COLO668 (cell line): ENCODE data around the gene EIF3F.

Source experiments
- DNase-seq: peaks from one replicate; lab custom pipeline; 2025; ENCODE audit not compliant: unreplicated experiment; lab: John Stamatoyannopoulos, UW

The EIF3F gene, protein sequence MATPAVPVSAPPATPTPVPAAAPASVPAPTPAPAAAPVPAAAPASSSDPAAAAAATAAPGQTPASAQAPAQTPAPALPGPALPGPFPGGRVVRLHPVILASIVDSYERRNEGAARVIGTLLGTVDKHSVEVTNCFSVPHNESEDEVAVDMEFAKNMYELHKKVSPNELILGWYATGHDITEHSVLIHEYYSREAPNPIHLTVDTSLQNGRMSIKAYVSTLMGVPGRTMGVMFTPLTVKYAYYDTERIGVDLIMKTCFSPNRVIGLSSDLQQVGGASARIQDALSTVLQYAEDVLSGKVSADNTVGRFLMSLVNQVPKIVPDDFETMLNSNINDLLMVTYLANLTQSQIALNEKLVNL

DNA sequence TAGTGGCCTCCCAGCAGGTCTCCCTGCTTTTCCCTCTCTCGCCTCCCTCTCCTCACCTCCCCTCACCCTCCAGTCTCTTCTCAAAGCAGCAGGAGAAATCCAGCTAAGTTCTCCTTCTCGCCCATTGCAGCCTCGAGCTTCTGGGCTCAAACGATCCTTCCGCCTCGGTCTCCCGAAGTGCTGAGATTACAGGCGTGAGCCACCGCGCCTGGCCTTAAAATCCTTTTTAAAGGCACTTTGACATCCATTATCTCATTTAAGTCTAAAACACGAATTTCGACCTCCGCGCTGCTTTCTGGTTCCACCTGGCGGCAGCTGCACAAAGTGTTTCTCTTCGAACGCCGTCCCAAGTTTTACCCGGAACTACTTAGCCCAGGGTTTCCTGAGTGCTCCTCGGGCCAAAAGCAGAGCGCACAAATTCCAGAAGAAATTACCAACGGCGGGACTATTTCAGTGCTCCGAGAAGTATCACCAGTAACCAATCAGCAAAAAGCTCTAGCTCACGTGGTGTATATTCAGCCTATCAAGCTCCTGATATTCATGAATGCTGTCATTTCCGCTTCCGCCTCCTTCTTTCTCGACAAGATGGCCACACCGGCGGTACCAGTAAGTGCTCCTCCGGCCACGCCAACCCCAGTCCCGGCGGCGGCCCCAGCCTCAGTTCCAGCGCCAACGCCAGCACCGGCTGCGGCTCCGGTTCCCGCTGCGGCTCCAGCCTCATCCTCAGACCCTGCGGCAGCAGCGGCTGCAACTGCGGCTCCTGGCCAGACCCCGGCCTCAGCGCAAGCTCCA is at the start of gene EIF3F:
Gene EIF3F (plus strand): TSS at position 570 of the 792 bp plus-strand sequence. CDS start 16 bp downstream, at position 586.
- peak; percentile 89 for DNase-seq

DNA sequence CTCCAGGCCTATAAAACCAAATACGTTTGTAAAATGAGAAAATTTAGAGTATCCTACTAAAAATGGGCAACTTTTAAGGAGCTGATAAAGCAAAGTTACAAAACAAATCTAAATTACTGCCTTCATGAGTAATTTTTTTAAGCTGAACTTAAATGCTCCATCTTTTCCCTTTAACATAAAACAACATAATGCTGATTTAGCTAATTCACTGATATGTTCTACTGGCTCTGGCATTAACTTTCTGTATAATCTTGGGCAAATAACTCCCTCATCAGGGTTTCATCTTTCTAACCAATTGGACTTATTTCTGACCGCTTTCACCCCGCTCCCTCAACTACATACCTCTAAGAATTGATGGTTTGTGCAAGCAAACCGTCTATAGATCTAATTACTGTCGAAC is 46.0 kb upstream of the EIF3F start:
- no peak for DNase-seq

DNA sequence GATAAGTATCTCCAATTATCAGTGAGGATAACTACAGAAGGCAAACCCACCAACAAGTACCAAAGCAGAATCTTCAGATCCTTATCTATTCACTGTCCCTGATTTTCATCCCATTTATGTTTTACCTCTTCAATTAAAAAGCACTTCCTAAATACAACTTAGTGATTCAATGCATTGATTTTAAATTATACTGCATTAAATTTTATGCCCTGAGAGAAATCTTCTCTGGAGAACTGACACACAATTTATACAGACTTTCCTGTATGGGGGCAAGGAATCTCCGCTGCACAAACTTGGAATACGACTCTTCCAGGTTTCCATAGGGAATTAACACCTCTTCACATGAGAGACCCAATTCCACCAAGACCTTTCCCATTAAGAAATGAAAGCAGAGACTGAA is 45.5 kb upstream of the EIF3F start, which contains the start of gene OR10A3:
Gene OR10A3 (minus strand): TSS at position 101 of the 400 bp plus-strand sequence. CDS start 2,188 bp downstream, outside the sequence.
- no peak for DNase-seq

DNA sequence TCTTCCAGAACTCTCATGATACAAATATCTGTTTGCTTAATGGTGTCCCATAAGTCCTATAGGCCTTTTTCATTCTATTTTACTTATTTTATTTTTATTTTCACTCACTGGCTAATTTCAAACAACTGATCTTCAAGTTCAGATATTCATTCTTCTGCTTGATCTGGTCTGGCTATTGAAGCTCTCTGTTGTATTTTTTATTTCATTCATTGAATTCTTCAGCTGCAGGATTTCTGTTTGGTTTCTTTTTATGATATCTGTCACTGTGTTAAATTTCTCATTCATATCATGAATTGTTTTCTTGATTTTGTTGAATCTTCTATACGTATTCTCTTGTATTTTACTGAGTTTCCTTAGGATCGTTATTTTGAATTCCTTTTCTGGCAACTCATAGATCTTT is 43.0 kb upstream of the EIF3F start:
- no peak for DNase-seq

DNA sequence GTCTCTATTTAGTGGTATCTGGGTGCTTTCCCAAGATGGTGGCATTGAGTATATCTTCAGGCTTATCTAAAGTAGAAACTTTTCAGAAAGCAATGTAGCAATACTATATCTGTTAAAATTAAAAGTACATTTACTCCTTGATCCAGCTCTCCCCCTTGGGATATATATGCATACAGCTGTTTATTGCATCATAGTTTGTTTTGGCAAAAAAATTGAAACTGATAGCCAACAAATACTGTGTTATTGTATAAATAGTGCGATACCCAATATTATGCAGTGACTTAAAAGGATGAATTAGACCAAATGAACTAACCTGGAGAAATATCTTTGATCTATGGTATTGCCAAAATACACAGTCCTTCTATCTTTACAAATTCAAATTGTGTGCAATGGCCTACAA is 37.2 kb upstream of the EIF3F start:
- DNase-seq = no peak

DNA sequence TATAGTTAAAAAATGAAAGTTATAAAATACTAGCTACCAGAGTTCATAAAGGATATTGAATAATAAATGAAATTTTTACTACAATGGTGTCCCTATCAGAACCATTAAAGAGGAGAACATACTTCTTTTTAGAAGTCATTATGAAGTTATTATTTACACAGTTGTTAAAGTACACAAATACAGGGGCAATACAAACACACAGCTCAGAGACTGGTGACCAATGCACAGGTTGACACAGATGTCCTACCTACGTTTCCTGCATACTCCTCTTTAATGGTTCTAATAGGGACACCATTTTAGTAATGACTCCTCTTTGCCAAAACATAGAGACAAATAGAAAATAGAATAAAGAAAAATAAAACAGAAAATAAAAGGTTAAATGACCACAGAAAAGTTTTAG is 31.9 kb upstream of the EIF3F start:
- no peak for DNase-seq

DNA sequence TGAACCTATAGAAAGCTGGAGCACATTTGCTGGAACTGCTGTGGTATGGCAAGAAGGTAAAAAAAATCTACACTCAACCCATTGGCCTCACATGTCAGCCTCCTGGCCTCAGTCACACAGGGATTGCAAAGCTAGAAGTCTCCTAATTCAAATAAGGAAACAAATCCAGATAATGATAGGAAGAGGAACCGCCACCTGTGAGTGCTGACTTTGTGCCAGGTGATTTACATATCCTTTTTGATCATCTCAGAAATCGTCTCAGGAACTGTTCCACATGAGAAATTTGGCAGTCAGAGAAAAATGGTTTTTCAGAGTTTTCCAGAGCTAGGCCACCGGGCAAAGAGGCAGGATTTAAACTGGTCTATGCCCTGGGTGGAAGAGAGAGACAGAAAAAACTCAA is 22.9 kb upstream of the EIF3F start:
- no peak for DNase-seq

DNA sequence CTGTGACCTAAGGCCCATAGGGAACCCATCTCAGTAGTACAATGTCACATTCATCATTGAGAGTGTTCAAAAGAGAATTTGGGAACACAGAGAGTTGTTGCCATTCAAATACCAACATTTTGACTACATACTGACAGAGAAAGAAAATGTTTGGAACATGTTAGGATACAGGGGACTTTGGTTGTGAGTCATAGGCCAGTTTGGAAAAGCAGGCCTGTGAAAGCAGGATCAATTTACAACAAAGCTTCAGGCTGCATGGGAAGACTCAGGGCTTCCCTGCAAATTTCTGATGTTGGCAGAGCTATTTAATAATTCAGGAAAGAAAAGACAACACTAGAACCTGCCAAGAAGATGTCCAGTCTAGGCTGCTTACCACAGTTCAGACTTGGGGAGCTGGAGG is 22.3 kb upstream of the EIF3F start:
- DNase-seq = no peak

DNA sequence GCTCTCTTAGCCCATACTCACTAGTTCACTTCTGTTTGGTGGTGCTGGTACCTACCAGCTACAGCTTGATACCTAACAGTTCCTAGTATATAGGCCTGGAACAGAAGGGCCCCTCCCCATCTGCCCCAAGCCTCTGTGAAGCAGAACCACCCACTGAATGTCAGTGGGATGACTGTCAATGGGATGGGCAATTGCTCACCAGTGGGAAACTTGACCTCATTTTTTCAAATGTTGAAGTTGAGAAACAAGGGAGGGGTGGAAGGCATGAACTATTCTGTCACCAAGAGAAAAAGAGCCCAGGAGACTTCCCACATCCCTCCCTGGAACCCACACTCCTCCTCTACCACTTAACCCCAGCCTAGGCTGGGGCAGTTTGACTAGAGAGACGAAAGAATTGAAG is 21.8 kb upstream of the EIF3F start, which contains the start of gene NLRP10:
Gene NLRP10 (minus strand): TSS at position 62 of the 400 bp plus-strand sequence. CDS start 1,952 bp downstream, outside the sequence.
- no peak for DNase-seq

DNA sequence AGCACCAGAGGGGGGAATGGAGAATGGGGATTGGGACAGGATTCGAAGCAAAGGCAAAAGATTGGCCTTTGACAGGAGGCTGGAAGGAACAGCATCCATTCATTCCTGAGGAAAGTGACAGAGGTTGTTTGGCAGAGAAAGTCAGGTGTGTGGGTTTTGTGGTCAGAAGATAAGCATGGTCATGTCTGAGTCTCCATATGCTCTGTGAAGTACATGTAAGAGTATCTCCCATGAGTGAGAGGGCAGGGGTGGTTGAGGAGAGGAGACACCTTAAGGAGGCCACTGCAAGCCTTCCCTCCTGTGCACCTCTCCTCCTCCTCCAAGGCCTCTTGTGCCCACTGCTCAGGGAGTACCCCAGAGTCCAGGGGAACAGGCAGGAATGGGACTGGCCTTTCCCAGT is 20.0 kb upstream of the EIF3F start:
- DNase-seq = no peak

DNA sequence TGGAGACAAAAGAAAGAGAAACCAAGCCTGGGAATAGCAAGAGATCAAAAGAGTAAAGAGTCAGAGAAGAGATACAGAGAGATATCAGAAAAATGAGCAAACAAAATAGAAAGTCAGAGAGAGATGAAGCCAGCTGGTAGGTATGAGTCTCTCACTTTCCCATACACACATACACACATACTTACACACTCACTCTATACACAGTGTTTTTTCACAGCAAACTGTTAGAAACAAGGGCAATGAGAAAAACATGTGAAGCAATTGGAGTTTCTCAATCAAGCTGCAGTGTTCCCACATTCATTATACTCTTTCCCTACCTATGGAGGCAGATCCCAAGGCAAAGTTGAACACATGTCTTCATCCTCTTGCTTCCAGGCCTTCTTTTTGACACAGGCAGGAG is 19.3 kb upstream of the EIF3F start:
- no peak for DNase-seq

DNA sequence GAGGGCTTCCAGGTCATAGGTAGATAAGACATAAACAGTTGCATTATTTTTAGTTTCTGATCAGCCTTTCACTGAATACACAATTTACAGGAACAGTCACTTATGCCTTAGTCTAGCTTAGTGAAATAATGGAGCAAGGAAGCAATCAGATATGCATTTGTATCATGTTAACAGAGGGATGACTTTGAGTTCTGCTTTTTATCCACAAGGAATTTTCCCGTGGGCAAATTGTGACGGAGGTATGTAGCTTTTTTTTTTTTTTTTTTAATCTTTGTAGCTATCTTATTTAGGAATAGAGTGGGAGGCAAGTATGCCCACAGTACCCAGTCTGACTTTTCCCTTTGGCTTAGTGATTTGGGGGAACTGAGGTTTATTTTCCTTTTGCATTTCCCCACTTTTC is 18.5 kb upstream of the EIF3F start:
- no peak for DNase-seq

DNA sequence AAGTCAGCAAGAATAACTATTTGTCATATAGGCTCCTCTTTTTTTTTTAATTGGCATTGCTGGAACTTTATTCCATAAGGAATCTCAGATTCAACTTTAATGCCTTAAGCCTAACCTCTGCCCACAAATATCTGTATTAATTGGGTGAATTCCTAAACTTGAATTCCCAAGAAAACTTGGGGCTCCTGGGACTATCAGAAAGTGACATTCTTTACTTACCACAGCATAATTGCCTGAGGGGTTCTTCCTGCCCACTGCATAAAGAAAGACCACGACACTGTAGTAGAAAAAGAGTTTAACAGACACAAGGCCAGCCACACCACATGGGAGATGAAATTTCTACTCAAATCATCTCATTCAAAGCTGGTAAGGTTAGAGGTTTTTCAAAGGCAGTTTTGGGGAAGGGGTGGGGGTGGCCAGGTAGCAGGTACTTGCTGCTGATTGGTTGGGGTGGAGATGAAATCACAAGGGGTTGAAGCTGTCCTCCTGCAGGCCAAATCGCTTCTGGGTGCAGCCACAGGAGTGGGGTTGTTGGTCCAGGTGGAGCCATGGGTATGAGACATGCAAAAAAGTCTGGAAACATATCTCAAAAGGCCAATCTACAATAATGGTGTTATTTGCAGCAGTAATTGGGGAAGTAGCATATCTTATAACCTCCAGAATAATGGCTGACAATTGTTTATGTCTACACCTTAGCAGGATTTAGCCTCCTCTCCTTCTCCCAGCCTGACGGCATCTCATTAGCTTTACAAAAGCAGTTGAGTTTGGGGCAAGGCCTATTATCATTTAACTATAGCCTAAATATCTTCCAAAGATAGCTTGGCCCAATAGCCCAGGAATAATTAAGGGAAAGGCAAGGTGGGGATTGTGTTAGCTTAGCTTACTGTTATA is 17.1 kb upstream of the EIF3F start:
- DNase-seq = no peak

DNA sequence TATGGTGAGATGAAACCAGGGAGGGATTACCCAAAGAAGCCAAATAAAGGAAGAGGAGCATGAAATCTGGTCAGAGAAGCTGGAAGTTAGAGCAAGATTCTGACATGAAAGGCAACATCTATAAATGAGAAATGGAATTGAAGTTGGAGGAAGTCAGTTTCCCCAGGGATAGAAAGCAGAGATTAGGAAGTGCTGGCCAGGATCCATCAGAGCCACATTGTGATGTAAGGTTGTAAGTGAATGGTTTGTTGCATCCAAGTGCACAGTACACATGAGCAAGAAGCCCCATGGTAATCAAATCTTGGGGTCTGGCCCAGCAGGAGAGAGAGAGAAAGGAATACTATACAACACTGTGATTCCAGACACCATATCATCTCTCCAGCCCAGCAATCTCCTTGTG is 15.3 kb upstream of the EIF3F start:
- no peak for DNase-seq

DNA sequence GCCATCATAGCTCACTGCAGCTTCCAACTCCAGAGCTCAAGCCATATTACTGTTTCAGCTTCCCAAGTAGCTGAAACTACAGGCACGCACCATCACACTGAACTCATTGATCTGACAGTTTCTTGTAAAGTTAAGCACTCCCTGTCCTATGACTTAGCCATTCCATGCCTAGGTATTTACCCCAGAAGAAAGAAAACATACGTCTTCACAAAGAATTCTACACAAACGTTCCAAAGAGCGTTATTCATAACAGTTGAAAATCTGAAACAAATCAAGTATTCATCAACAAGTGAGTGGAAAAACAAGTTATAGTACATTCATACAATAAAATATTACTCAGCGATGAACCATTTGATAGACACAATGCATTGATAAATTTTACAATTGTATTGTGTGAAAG is 14.1 kb upstream of the EIF3F start:
- no peak for DNase-seq

DNA sequence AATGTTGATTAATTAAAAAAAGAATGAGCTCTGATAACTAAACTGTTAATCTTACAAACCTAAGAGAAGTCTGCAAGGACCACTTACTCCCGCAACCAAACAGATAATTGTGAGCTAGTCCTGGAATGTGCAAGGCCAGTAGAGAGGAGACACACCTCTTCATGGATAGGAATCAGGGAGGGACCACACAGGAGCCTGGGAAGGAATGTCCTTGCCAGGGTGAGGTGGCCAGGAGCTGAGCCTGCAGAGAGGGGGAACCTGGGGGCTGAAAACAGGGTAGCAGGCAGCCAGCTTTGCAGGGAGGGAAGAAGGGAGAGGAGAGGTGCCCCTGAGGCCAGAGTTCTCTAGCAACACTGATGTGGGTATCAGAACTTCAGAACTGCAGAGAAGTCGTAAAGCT is 12.5 kb upstream of the EIF3F start:
- DNase-seq = no peak

DNA sequence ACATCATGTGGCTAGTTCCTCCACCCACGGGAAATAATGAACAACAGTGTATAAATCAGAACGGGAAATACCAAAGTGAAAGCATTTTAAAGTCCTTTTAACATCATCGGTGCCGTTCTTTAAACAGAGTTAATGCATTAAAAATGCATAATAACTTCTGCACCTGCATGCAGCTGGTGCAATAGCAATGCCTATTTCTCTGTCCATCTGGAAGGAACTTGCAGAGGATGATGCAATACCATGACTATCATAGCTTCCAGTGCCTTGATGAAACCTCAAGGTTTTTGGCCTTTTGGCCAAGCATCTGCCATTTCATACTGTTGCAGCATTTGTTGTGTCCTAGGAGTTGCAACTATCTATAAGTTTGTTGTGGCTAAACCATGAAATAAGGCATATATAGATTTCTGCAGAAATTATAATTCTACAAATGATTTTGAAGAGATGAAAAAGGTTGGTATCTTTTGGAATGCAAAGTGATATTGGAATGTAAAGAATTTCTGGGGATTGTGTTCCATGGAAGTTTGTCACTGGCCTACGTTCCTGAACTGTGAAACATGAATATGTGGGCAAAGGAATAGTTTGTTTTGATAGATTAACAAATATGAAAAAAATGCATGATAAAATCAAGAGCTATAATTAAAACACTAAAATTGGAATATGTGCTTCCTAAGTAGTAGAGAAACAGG is 9.8 kb upstream of the EIF3F start:
- DNase-seq = no peak

DNA sequence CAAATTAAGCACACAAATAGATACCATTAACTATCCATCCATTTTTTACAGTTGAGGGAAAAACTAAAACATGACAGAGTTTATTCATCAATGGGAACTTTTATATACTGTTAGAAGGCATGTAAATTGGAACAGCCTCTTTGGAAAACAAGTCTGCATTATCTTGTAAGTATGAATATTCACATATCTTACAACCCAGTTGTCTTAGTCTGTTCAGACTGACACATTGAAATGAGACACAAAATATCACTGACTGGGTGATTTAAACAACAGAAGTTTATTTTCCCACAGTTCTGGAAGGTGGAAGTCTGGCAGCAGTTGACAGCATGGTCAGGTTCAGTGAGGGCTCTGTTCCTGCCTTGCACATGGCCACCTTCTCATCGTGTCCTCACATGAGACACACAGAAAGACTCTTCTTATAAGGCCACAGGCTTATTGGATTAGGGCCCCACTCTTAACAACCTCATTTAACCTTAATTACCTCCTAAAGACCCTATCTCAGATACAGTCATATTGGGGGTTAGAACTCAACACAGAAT is 5.4 kb upstream of the EIF3F start:
- no peak for DNase-seq

DNA sequence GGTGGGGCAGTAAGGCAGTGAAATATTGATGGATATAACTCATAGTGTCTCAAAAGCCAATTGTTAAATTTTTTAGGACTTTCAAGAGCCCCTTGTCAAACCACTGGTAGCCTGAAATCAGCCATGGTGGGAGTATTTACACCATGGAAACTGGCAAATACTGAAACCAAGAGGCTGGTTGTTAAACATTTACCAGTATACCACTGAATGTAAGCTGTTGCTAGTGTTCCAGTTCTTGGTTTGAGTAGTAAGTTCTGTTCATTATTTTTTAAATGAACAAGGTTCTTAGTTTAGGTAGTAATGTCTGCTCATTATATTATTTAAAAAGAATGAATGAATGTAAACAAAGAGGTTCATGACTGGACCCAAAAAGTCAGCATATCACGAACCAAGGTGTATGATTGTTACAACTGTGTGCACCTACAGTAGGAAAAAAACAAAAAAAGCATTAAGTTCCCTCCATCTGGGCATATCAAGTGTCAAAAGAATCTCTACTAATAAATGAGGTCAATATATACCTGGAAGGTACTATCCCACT is 4.5 kb upstream of the EIF3F start:
- no peak for DNase-seq
